Measurements from ENCODE around the gene SEBOX. TPM values are rescaled to one million over a fixed set of nuclear protein-coding genes. Genes with fewer than 3 reads are reported as not detected.
"Not testable (repeated sequence)": the region's sequence is repeated elsewhere in the genome, so short reads cannot be mapped to it uniquely, and the experiment has no call there.

SEBOX gene
- total RNA-seq, 4 donors from 2014 or later = not detected

DNA sequence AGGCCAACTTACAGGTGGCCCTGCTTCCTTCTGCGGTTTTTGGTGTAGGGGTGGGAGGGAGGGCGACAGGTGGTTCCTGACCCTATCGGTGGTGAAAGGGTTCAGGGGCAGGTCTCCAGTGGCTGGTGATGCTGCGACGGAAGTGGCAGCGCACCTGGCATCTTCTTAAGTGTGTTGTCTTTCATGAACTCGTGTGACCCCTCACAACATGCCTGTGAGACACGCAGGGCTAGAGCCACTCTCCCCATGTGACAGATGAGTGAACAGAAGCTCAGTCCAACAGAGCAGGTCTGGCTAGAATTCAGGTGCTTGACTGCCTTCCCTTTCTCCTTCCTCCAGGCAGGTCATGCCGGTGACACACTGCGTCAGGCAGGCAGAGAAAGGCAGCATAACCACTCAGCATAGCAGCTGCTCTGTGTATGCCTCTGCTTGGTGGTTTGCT lies 21.5 kb downstream of the SEBOX start:
- H3K4me1 ChIP-seq = peaks cover 19 to 36% (median 29%) of the 10 kb centered on the region in 4 donors
- H3K9me3 ChIP-seq = no peaks in the 10 kb centered on the region
- no peak overlapping the region for H3K27ac ChIP-seq (replicated peaks in 1 of 4)
- H3K36me3 ChIP-seq = peaks cover 62 to 94% (median 93%) of the 10 kb centered on the region in 4 donors
- no peak overlapping the region for H3K4me3 ChIP-seq
- intact Hi-C loops (cut with DNase I) = no loop called here
- DNase-seq (ENCODE audit: extremely low spot score) = no peak
- WGBS = 82% methylated on average over 9 of the region's 10 CpGs
- TF ChIP-seq, protein P1, sequence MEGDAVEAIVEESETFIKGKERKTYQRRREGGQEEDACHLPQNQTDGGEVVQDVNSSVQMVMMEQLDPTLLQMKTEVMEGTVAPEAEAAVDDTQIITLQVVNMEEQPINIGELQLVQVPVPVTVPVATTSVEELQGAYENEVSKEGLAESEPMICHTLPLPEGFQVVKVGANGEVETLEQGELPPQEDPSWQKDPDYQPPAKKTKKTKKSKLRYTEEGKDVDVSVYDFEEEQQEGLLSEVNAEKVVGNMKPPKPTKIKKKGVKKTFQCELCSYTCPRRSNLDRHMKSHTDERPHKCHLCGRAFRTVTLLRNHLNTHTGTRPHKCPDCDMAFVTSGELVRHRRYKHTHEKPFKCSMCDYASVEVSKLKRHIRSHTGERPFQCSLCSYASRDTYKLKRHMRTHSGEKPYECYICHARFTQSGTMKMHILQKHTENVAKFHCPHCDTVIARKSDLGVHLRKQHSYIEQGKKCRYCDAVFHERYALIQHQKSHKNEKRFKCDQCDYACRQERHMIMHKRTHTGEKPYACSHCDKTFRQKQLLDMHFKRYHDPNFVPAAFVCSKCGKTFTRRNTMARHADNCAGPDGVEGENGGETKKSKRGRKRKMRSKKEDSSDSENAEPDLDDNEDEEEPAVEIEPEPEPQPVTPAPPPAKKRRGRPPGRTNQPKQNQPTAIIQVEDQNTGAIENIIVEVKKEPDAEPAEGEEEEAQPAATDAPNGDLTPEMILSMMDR (IDR thresholded peaks at IDR 0.05) = no peak
- H3K27me3 ChIP-seq = no peaks in the 10 kb centered on the region

DNA sequence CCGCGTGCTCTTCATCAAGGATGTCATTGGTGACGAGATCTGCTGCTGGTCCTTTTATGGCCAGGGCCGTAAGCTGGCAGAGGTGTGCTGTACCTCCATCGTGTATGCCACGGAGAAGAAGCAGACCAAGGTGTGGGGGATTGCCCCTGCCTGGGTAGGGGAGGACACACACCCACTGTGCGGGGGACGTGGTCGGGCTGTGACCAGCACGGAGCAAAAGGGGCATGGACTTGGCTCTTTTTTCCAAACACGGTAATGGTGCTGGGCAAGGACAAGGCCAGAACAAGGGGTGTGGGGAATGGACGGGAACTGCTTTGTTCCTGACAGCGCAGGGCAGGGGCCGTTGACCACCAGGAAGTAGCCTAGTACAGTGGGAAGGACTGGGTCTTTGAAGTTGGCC lies 22.7 kb downstream of the SEBOX start:
- DNase-seq (ENCODE audit: extremely low spot score) = no peak
- no peaks in the 10 kb centered on the region for H3K9me3 ChIP-seq
- no peaks in the 10 kb centered on the region for H3K27me3 ChIP-seq
- TF ChIP-seq, protein P1 (IDR thresholded peaks at IDR 0.05) = no peak
- TF ChIP-seq EP300 (IDR thresholded peaks at IDR 0.05) (no peak), POLR2AphosphoS5 (IDR thresholded peaks at IDR 0.05) (no peak), POLR2A (IDR thresholded peaks at IDR 0.05; ENCODE audit: low read depth) (no peak)
- no peak overlapping the region for H3K27ac ChIP-seq (replicated peaks in 1 of 4)
- H3K4me3 ChIP-seq = no peak overlapping the region
- 91% methylated on average over 14 of the region's 14 CpGs for WGBS
- peaks cover 29 to 43% (median 37%) of the 10 kb centered on the region in 4 donors for H3K4me1 ChIP-seq
- intact Hi-C loops (cut with DNase I) = no loop called here
- peaks cover 52 to 82% (median 81%) of the 10 kb centered on the region in 4 donors for H3K36me3 ChIP-seq

DNA sequence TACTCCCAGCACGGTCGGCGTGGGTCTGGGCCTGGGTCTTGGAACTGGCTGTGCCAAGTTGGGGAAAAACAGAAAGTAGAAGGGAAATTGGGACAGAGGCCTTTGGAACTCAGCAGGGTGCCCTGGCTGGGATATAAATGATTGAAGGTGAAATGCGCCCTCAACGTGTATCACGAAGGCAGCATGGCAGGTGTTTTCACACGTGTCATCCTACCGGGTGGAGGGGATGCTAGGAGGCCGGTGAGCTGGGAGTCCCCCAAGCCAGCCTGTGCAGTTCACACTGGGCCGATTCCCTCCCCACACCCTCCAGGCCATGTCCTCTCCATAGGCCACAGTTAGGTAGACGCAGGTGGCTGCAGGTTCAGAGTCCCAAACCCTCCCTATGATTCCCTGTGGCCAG lies 23.5 kb downstream of the SEBOX start:
- DNase-seq (ENCODE audit: extremely low spot score) = no peak
- peaks cover 44 to 74% (median 73%) of the 10 kb centered on the region in 4 donors for H3K36me3 ChIP-seq
- 88% methylated on average over 10 of the region's 11 CpGs for WGBS
- no peaks in the 10 kb centered on the region for H3K27me3 ChIP-seq
- TF ChIP-seq POLR2AphosphoS5 (IDR thresholded peaks at IDR 0.05) = no peak
- TF ChIP-seq, protein P1 (IDR thresholded peaks at IDR 0.05) = no peak
- no peak for TF ChIP-seq EP300 (IDR thresholded peaks at IDR 0.05)
- no peak for TF ChIP-seq POLR2A (IDR thresholded peaks at IDR 0.05; ENCODE audit: low read depth)
- H3K9me3 ChIP-seq = no peaks in the 10 kb centered on the region
- H3K4me3 ChIP-seq = no peak overlapping the region
- H3K27ac ChIP-seq (replicated peaks in 1 of 4) = no peak overlapping the region
- H3K4me1 ChIP-seq = peaks cover 29 to 46% (median 37%) of the 10 kb centered on the region in 4 donors
- intact Hi-C loops (cut with DNase I) = no loop called here

DNA sequence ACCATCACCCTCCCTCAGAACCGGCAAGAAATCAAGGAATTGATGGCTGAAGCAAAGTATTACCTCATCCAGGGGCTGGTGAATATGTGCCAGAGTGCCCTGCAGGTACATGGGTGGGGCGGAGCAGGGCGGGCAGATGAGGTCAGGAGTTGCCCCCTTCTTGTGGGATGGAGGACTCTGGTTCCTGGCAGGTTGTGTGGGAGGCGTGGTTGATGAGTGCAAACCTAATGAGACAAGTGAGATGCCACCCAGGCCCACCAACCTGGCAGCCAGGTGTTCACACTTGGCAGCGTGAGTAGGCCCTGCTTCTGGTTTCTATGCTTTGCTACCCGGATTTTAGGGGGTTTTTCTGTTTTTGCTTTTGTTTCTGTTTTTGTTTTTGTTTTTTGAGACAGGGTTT lies 24.6 kb downstream of the SEBOX start:
- peaks cover 43 to 63% (median 62%) of the 10 kb centered on the region in 4 donors for H3K36me3 ChIP-seq
- no peak for DNase-seq (ENCODE audit: extremely low spot score)
- WGBS = 86% methylated on average over 6 of the region's 6 CpGs
- peaks cover 36 to 45% (median 42%) of the 10 kb centered on the region in 4 donors for H3K4me1 ChIP-seq
- H3K4me3 ChIP-seq = no peak overlapping the region
- H3K27me3 ChIP-seq = no peaks in the 10 kb centered on the region
- intact Hi-C loops (cut with DNase I) = no loop called here
- TF ChIP-seq POLR2A (IDR thresholded peaks at IDR 0.05; ENCODE audit: low read depth) (no peak), EP300 (IDR thresholded peaks at IDR 0.05) (no peak), POLR2AphosphoS5 (IDR thresholded peaks at IDR 0.05) (no peak)
- TF ChIP-seq, protein P1 (IDR thresholded peaks at IDR 0.05) = no peak
- H3K27ac ChIP-seq (replicated peaks in 1 of 4) = no peak overlapping the region
- H3K9me3 ChIP-seq = no peaks in the 10 kb centered on the region

DNA sequence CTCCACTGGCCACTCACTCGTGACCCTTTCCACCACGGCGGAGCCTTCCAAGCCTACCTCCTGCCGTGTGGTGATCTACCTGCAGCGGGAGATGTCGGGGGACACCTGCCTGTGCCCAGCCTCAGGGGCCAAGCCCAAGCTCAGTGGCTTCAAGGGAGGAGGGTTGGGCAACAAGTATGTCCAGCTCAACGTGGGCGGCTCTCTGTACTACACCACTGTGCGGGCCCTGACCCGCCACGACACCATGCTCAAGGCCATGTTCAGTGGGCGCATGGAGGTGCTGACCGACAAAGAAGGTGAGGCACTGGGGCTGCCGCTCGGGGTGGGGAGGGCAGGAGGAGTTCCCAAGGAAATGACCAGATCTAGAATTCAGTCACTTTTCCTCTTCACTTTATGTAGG lies 25.6 kb downstream of the SEBOX start:
- no peak overlapping the region for H3K4me3 ChIP-seq
- H3K9me3 ChIP-seq = no peaks in the 10 kb centered on the region
- TF ChIP-seq EP300 (IDR thresholded peaks at IDR 0.05) = no peak
- TF ChIP-seq, protein P1 (IDR thresholded peaks at IDR 0.05) = no peak
- no peak for TF ChIP-seq POLR2A (IDR thresholded peaks at IDR 0.05; ENCODE audit: low read depth)
- H3K4me1 ChIP-seq = peaks cover 40 to 49% (median 45%) of the 10 kb centered on the region in 4 donors
- WGBS = 97% methylated on average over 6 of the region's 15 CpGs
- no peaks in the 10 kb centered on the region for H3K27me3 ChIP-seq
- H3K36me3 ChIP-seq = peaks cover 40 to 53% (median 52%) of the 10 kb centered on the region in 4 donors
- intact Hi-C loops (cut with DNase I) = loop anchor here (10.0 kb wide), 1 partner anchor 295 kb away; the partner anchor contains the start of gene NLK
- H3K27ac ChIP-seq (replicated peaks in 1 of 4) = no peak overlapping the region
- no peak for DNase-seq (ENCODE audit: extremely low spot score)

DNA sequence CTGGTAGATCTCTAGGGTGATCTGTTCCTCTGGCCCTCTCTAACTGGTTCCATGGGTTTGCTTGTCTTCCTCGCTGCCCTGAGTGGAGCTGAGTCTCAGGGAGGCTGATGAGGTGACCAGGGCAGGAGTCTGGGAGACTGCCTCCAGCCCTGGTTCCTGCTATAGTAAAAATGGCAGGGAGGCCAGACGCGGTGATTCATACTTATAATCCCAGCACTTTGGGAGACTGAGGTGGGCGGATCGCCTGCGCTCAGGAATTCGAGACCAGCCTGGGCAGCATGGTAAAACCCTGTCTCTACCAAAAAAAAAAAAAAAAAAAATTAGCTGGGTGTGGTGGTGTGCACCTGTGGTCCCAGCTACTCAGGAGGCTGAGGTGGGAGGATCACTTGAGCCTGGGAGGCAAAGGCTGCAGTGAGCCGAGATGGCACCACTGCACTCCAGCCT lies 26.2 kb downstream of the SEBOX start:
- not testable (repeated sequence) for H3K4me3 ChIP-seq; DNase-seq (ENCODE audit: extremely low spot score); H3K27me3 ChIP-seq; H3K9me3 ChIP-seq
- WGBS = 96% methylated on average over 8 of the region's 8 CpGs
- intact Hi-C loops (cut with DNase I) = loop anchor here (10.0 kb wide), 1 partner anchor 294 kb away; the partner anchor contains the start of gene NLK
- Histone ChIP-seq H3K4me1 (peaks cover 46 to 55% (median 52%) of the 10 kb centered on the region in 4 donors), H3K36me3 (peaks cover 39 to 47% (median 46%) of the 10 kb centered on the region in 4 donors), H3K27ac (replicated peaks in 1 of 4) (peak overlapping the region in 2 of 4 donors; percentile 10 to 97)

Measured in esophagus muscularis mucosa (tissue), 4 donors.